Islet of Langerhans (tissue), 1 donor: ENCODE measurements around the gene SMG1.
"Not testable (repeated sequence)": the region's sequence is repeated elsewhere in the genome, so short reads cannot be mapped to it uniquely, and the experiment has no call there.

Experiments
- FAIRE-seq: peaks from one replicate; lab custom pipeline; 2011; peaks lifted over from hg19 to GRCh38; lab: Jason Lieb, UNC

The SMG1 gene

GRCh38 chr16:18797746-18798145 lies 128.5 kb downstream of the SMG1 start:
- no peak for FAIRE-seq

GRCh38 chr16:18796377-18796776 lies 129.8 kb downstream of the SMG1 start:
- no peak for FAIRE-seq

DNA sequence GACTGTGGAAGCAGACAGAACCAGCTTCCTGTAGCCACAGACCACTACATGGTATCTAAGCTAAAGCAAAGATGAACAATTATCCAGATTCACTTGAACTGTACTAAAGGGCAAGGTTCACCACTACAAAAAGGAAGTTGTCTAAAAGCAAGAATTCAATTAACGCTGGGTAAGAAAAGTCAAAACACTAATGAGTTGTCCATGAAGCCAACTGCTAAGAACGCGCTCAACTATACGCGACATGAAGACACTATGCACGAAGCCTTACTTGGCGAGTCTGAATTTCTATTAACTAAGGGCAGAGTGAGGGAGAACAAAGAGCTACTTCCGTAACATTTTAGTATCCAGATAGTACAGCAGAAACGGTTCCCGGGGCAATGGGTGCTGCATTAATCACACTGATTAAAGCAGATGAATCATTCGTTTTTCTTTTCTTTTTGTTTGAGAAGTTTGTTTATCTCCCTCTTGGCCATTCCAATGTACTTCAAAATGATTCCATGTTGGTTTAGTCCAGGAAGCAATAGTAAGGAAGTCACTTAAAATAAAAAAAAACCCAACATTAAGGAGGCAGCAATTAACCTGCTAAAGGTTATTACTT lies 133.3 kb downstream of the SMG1 start:
- no peak for FAIRE-seq

DNA sequence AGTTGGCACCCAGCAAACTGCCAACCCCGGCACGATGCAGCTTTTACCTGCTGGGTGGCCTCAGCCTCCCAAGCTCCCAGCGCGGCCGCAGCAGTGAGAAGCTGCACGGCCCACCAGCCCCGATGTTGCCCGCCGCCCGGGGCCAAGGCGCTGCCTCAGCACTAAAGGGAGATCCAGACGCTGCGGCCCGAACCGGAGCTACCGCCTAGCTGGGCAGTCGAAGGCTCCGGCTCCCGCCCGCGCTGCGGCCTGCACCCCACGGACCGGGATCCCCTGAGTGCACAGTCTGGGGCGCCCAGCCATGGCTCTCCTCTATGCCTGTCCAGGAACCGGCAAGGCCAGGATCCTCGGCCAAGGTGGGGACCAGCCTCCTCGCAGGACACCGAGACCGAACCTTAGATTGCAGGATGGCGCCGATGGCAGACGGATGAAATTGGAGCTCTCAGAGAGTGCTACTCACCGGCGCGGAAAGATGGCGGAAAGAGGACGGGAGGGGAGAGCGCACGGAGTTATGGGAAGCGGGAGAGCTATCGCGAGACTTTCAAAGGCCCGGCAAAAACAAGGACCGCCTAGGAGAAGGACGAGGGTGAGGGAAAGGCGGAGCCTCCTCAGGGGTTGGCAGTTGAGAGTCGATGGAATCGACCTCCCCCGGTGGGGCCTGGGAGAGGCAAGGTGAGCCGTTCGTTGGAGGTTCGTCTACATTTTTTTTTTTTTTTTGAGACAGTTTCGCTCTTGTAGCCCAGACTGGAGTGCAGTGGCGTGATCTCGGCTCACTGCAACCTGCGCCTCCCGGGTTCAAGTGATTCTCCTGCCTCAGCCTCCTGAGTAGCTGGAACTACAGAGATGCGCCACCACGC lies 136.1 kb downstream of the SMG1 start, which contains the start of gene RPS15A:
TSS of gene RPS15A (minus strand) at position 485 of the 857 bp plus-strand sequence. CDS start 1,221 bp downstream, outside the sequence.
- FAIRE-seq: no peak

GRCh38 chr16:18789515-18789849 lies 136.7 kb downstream of the SMG1 start:
- FAIRE-seq: no peak

DNA sequence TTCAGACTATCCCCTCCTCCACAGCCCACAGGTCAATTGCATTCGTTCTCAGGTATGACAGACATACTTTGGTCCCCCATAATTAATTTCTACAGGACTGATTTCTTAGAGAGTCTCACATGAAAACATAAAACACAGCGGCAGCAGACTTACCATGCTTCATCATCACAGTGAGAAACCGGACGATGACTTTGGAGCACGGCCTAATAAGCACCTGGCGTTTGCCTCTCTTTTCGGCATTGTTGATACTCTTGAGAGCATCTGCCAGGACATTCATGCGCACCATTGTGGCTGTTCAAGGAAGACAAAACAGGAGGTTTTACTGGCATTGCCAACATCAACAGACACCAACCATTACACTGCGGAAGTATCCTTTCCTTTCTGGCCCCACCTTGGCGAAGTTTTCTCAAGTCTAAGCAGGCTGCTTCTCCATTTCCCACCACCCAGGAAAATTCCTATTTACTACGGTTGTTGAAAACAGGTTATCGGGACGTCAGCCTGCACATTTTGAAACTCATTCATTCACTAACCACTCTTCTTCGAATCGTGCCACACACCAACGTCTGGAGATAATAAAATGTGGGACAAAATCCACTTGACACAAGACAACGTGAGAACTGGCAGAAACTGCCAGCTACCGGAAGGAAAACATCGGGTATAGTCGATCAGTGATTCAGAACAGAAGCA lies 137.2 kb downstream of the SMG1 start:
- FAIRE-seq: no peak

- no peak for FAIRE-seq
Observed at GRCh38 chr16:18784917-18785623, 141.1 kb downstream of the SMG1 start.

DNA sequence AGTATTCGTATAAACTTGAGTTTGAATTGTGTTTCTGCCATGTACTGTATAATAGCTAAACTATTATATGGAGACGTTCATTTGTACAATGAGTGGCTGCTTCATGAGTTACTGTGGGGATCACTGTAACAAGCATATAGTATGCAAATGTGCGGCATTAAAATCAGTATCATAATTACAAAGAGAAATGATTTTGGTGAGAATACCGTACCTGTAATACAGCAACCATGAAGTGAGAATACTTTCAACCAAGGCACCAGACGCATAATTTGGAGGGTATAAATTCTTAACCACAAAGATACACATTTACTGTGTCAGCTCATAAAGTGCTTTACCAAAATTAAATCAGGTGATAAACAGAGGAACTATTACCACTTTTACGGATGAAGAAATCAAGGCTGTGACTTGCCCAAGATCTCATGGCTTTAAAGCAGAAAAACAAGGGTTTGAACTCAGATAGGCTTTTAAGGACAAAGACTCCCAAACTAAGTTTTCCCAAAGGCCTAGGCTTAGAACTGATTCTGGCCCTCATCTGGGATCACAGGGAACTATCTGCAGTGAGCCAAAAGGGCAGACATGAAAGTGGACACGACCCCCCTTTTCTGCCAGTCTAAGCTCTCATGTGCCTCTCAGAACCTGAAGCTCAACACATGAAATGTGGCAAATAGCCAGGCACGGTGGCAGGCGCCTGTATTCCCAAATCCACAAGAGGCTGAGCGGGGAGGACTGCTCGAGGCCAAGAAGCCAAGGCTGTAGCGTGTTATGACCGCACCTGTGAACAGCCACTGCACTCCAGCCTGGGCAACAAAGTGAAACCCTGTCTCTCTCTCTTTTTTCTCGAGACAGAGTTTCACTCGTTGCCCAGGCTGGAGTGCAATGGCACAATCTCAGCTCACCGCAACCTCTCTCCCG lies 142.5 kb downstream of the SMG1 start:
- no peak for FAIRE-seq

DNA sequence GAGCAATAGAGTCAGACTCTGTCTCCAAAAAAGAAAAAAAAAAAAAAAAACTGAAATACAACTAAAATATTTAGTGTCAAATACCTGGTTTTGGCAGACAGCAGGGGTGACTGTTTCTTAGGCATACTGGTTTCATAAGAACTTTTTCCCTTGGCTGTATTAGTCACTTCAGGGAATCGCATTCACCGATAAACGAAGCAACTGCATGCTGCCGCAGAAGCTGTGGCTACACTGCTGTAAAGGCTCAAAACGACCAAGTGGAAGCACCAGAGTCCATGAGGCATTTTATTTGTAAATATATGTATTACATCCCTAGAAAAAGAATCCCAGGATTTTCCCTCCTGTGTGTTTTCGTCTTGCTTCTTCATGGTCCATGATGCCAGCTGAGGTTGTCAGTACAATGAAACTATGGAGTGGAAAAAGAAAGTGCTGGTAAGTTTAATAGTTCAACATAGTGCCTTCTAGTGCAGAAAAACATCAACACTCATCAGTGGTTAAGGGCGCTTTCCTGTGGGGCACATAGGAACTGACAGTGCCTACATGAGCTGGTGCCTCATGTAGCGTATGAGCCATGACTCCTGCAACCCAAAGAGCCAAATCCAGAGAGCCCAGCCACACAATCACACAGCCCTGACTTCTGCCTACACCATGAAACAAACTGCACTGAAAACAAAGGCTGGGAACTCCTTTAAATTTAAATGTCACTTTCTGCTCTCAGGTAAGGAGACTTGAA lies 143.3 kb downstream of the SMG1 start:
- no peak for FAIRE-seq

DNA sequence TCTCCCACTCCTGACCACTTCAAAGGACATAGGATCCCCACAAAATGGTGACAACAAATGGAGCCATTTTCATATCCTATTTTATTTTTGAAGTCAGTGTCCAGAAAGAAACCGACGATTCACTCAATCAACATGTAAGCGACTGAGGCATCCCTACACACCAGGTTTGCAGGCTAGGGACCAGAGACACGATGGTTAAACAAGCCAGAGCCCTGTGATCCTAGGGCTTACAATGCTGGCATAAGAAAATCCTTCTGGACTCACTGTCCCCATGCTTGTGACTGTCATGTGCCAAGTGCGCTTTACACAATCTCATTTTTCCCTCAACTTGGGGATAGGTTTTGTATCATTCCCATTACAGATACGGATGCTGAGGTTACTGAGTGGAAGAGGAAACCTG lies 145.0 kb downstream of the SMG1 start:
- not testable (repeated sequence) for FAIRE-seq

DNA sequence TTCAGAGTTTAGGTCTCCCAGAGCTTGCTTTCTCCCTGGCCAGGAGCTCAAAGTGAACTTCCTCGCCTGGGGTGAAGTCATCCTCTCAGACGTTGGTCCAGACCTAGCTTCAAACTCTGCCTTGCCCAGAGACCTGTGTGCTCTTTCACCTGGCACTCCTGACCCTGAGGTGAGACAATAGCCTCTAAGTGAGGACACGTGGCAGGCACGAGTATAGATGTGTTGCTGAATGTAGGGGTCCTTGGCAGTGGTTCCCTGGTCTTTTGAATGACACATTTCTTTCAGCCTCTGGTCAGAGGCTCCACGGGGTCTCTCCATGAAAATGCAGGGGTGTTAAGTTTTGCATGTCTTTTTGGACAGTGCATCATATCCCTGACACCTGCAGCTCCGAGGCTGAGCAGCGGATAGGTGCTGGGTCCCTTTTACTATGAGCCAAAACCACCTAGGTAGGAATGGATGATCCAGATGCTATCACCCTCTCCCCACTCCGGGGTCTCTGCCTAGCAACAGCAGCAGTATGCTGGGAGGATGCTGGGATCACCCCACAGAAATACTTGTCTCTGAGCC lies 145.7 kb downstream of the SMG1 start:
- FAIRE-seq: not testable (repeated sequence)

DNA sequence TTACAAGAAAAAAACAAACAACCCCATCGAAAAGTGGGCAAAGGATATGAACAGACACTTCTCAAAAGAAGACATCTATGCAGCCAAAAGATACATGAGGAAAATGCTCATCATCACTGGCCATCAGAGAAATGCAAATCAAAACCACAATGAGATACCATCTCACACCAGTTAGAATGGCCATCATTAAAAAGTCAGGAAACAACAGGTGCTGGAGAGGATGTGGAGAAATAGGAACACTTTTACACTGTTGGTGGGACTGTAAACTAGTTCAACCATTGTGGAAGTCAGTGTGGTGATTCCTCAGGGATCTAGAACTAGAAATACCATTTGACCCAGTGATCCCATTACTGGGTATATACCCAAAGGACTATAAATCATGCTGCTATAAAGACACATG lies 148.5 kb downstream of the SMG1 start:
- FAIRE-seq: not testable (repeated sequence)

GRCh38 chr16:18776334-18776733 lies 149.9 kb downstream of the SMG1 start:
- not testable (repeated sequence) for FAIRE-seq

DNA sequence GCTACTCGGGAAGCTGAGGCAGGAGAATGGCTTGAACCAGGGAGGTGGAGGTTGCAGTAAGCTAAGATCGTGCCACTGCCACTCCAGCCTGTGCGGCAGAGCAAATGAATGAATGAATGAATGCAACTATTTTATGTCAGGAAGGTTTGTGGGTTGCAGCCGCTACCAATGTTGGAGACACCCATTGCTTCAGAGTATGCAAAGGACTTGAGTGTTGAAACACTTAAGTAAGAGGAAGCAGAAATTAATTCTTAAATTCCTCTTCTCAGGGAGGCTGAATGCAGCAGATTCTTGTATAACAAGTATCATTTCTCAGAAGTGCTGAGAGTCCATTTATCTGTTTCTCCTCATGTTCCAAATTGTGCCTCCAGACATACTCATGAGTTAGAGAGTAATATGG lies 151.6 kb downstream of the SMG1 start:
- FAIRE-seq: not testable (repeated sequence)

DNA sequence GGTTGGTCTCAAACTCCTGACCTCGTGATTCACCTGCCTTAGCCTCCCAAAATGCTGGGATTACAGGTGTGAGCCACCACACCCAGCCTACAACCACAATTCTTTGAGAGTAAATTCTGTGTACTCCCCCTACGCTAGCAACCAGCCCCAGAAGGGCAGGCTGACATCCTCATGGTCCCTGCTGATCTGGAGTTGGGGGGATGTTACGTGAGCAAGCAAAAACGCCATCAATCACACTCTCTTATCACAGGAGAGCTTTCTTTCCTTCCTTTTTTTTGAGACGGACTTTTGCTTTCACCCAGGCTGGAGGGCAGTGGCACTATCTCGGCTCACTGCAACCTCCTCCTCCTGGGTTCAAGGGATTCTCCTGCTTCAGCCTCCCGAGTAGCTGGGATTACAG lies 154.0 kb downstream of the SMG1 start:
- not testable (repeated sequence) for FAIRE-seq

DNA sequence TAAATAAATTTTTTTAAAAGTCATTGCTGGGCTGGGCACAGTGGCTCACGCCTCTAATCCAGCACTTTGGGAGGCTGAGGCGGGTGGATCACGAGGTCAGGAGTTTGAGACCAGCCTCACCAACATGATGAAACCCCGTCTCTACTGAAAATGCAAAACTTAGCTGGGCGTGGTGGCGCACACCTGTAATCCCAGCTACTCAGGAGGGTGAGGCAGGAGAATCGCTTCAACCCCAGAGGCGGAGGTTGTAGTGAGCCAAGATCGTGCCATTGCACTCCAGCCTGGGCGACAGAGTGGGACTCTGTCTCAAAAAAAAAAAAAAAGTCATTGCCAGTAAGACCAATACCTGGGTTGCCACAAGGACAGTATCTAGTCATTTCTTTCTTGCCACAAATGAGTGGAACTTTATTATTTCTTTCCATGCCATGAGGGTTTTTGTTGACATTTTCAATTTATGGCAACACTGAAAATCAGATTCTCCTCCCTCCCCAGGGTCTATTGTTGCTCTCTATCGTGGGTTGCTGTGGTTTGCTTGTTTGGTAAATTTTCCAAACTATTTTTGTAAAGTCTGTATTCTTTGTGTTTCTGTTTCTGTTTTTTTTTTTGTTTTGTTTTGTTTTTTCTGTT lies 155.8 kb downstream of the SMG1 start:
- FAIRE-seq: not testable (repeated sequence)

- FAIRE-seq: not testable (repeated sequence)
Observed at GRCh38 chr16:18767217-18767616, 159.0 kb downstream of the SMG1 start.

DNA sequence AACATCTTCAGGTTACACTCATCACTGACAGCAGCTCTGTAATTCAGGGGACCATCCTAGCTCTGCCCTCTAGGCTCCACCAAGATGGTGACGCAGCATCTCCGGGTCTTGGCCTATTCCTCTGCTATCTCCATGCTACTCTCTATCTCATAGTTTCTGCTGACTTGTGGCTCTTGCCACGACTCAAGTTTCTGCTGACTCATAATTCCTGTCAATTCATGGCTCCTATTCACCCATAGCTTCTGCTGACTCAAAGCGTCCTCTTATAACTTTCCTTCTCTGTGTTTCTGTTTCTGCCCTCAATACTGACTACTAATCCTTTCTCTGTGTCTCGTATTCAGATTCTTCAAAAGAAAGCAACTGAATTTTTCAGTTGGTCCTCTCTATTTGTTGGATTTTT lies 163.5 kb downstream of the SMG1 start:
- not testable (repeated sequence) for FAIRE-seq

DNA sequence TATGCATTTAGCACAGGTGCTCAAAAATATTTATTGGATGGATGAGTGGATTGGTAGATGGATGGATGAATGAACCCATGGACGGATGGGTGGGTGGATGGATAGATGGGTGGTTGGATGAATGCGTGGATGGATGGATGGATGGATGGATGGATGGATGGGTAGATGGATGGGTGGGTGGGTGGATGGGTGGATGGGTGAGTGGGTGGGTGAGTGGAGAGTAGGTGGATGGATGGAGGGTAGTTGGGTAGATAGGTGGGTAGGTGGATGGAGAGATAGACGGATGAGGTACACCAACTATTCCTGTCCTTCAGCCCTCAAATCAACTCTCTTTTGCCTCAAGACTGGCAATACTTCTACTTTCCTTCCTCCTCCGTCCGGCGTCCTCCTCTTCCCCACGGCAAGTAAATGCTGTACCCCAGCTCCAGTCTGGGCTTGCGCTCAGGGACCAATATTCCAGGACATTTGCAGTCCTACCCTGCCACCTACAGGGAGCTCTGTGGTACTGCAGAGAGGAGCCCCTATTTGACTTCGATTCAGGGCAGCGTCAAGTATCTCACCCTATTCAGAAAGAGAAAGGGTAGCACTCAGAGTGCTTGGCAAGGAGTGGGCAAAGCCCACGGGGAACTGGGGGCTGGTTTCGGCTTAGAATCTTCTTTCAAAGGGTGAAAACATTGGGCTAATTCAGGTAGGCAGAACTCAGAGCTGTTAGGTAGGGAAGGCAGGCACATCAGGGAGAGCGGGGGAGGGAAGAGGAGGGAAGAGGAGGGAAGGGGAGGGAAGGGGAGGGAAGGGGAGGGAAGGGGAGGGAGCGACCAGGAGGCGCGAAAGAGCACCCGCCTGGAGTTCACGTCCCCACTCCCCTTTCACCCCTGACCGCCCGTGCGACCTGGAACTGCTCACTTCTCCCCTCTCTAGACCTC lies 166.3 kb downstream of the SMG1 start:
- not testable (repeated sequence) for FAIRE-seq
